Spleen (tissue), 11 donors: Measurements from ENCODE around the gene OAT. TPM values are rescaled to one million over a fixed set of nuclear protein-coding genes. Genes with fewer than 3 reads are reported as not detected.

Experiments
- DNase-seq: peaks from one replicate; pipeline ENCODE4 v3.0.0-alpha.2; 2020
- H3K27ac ChIP-seq, 8 donors: fragments of 200-600 bp; sonication (generic) in 7 of 8; 1 replicate in 4 of 8; 2 replicates in 4 of 8; pipeline versions ENCODE4 v1.5.0 to v1.8.0; 2016 to 2021; ENCODE audit warnings: inconsistent platforms in 4 of 8, mild to moderate bottlenecking in 4 of 8, moderate library complexity in 1 of 8
- H3K27me3 ChIP-seq, 7 donors: fragments of 200-600 bp; sonication (generic) in 6 of 7; replicated peaks in 1 of 7; 1 replicate in 4 of 7; 2 replicates in 3 of 7; pipeline versions ENCODE4 v1.5.0 to v1.8.0; 2016 to 2021; ENCODE audit warnings: inconsistent platforms in 3 of 7, mild to moderate bottlenecking in 1 of 7
- H3K36me3 ChIP-seq, 6 donors: fragments of 200-600 bp; sonication (generic) in 5 of 6; 1 replicate in 4 of 6; 2 replicates in 2 of 6; pipeline versions ENCODE4 v1.5.0 to v1.8.0; 2016 to 2021; ENCODE audit warnings: inconsistent platforms in 2 of 6
- H3K4me1 ChIP-seq, 6 donors: fragments of 200-600 bp; sonication (generic) in 5 of 6; 1 replicate in 3 of 6; 2 replicates in 3 of 6; pipeline versions ENCODE4 v1.5.0 to v1.8.0; 2016 to 2021; ENCODE audit warnings: inconsistent platforms in 3 of 6
- H3K4me3 ChIP-seq, 8 donors: fragments of 200-600 bp; sonication (generic) in 7 of 8; 1 replicate in 4 of 8; 2 replicates in 4 of 8; pipeline versions ENCODE4 v1.5.0 to v1.8.0; 2016 to 2021; ENCODE audit warnings: inconsistent platforms in 4 of 8, mild to moderate bottlenecking in 4 of 8, moderate library complexity in 2 of 8
- H3K9me3 ChIP-seq, 8 donors: fragments of 200-600 bp; sonication (generic) in 7 of 8; 1 replicate in 4 of 8; 2 replicates in 4 of 8; pipeline versions ENCODE4 v1.5.0 to v1.8.0; 2016 to 2021; ENCODE audit warnings: inconsistent platforms in 4 of 8
- CTCF ChIP-seq, 11 experiments: fragments of 200-600 bp in 7 of 11; fragments of 450-650 bp in 4 of 11; sonication (generic) in 4 of 11; IDR thresholded peaks in 8 of 11; conservative IDR thresholded peaks in 3 of 11; 1 replicate in 7 of 11; 2 replicates in 4 of 11; pipeline versions ENCODE4 v1.4.0 to v1.8.0; 2016 to 2021; ENCODE audit warnings: antibody characterized with exemption in 11 of 11, inconsistent platforms in 4 of 11, mild to moderate bottlenecking in 1 of 11
- POLR2A ChIP-seq, 3 donors: fragments of 450-650 bp; IDR thresholded peaks; one replicate each; pipeline ENCODE4 v1.5.1; 2017; ENCODE audit warnings: antibody characterized with exemption in 3 of 3, mild to moderate bottlenecking in 1 of 3
- POLR2AphosphoS5 ChIP-seq, 3 donors: sonication (generic); formaldehyde crosslinking; IDR thresholded peaks; one replicate each; pipeline ENCODE4 v1.5.1; 2017; ENCODE audit warnings: antibody characterized with exemption in 3 of 3
- whole genome bisulfite sequencing, 5 donors: extraction: QIAGEN DNeasy Blood & Tissue Kit in 3 of 5; methylation state at CpG; one replicate each; pipeline versions ENCODE4 v1.1.5 to v1.1.7; 2013 to 2018; 5-methylcytosine and 5-hydroxymethylcytosine counted together
- intact Hi-C: fragments of 100-400 bp; cut with DNase I; formaldehyde crosslinking; loops from one replicate; pipeline ENCODE4 v1.15.0; 2023; ENCODE audit warnings: low total_unique reads
- polyA plus RNA-seq, 3 donors: library from polyadenylated mRNA; stranded (reverse); fragments of 200-250 nt; gene quantifications; one replicate each; pipeline ENCODE4 v1.2.1, GENCODE V29; 2013
- total RNA-seq, 7 donors: library from RNA; depleted of rRNA in 3 of 7; stranded (reverse); fragments of >200 nt in 3 of 7; fragmentation: NEBNext Ultra II Directional in 4 of 7; extraction: Animal tissue kit (Norgen Biotek cat#: 25700) in 4 of 7; gene quantifications; one replicate each; pipeline versions ENCODE4 v1.1.0 to v1.2.1, GENCODE V29; 2016 to 2021
- donor health status: healthy with polysubstance abuse.
- donor health status: DM: no; HTN: no; CAD: no; lungs with moderate emphysema.
- donor health status: DM: no; HTN: no; CAD: no.
- donor health status: Bipolar disorder and iron deficiency.
- donor health status: healthy.
- donor health status: DM: no; HTN: no; CAD: no.
- donor health status: DM: yes; HTN: yes; CAD: no.

Gene OAT
- total and polyA plus RNA-seq, 10 donors: 22.1 to 63.0 (median 47.0) TPM

DNA sequence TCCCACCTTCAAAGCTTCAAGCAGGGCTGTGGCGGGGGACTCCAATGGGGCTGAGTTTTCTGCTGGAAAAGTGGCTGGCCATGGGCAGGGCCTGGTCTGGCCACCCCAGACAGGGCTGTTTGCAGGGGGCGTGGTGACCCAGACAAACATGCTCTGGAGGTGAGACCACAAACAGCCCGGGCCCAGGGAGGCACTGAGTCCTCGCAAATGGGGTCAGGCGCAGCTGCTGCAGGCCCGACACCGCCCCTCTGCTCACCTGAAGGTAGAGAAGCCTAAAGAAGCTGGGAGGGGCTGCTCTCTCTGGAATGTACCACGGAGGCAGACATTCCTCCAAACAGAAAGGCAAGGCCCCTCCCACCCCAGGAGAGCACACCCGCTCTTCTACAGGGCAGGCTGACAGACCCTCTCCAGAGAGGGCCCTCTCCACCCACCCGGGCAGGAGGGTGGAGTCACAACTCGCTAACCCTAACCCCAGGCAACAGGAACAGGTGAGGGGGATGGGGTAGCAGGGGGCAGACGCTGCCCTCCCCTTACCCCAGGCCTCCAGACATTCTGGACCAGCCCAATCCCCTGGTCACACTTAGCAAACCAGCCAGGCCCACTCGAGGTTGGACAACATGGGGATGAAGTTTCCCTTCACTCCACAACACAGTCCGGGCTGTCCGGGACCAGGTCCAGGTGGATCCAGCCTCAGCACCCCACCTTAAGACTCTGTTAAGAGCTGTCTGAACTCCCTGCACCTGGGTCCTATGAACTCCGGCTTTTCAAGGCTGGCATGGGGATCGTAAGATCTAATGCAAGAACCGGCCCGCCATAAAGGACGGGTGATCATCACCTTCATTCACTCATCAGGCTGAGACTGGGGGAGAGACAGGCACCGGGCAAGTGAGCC lies 32.3 kb downstream of the OAT start:
- H3K4me3 ChIP-seq: no peak overlapping the region
- peak; percentile 72 for DNase-seq
- H3K36me3 ChIP-seq: no peaks in the 10 kb centered on the region
- intact Hi-C loops: loop anchor here (5.0 kb wide), 1 partner anchor 294 kb away; the partner anchor contains the start of gene CHST15
- H3K27me3 ChIP-seq: peaks cover 0 to 26% (median 3%) of the 10 kb centered on the region in 7 donors
- no peak for TF ChIP-seq CTCF (IDR thresholded peaks at IDR 0.05 in 8 of 11, conservative IDR thresholded peaks at IDR 0.05 in 3 of 11)
- no peak for TF ChIP-seq POLR2A (IDR thresholded peaks at IDR 0.05)
- no peak for TF ChIP-seq POLR2AphosphoS5 (IDR thresholded peaks at IDR 0.05)
- H3K9me3 ChIP-seq: no peaks in the 10 kb centered on the region
- H3K4me1 ChIP-seq: peaks cover 0 to 16% (median 13%) of the 10 kb centered on the region in 6 donors
- H3K27ac ChIP-seq: no peak overlapping the region
- 87 to 91% (median 90%) methylated on average over 18 to 21 of the region's 21 CpGs for WGBS, 5 donors

GRCh38 chr10:124385627-124386185 lies 33.0 kb downstream of the OAT start:
- Histone ChIP-seq H3K4me3 (no peak overlapping the region), H3K27me3 (peaks cover 0 to 34% (median 7%) of the 10 kb centered on the region in 7 donors), H3K27ac (no peak overlapping the region), H3K9me3 (no peaks in the 10 kb centered on the region), H3K36me3 (no peaks in the 10 kb centered on the region), H3K4me1 (peaks cover 0 to 16% (median 13%) of the 10 kb centered on the region in 6 donors)
- TF ChIP-seq CTCF (IDR thresholded peaks at IDR 0.05 in 8 of 11, conservative IDR thresholded peaks at IDR 0.05 in 3 of 11): no peak
- TF ChIP-seq POLR2A (IDR thresholded peaks at IDR 0.05): no peak
- TF ChIP-seq POLR2AphosphoS5 (IDR thresholded peaks at IDR 0.05): no peak
- intact Hi-C loops: loop anchor here (5.0 kb wide), 1 partner anchor 293 kb away; the partner anchor contains the start of gene CHST15
- DNase-seq: peak; percentile 59
- 89 to 94% (median 90%) methylated on average over 12 of the region's 12 CpGs for WGBS, 5 donors

DNA sequence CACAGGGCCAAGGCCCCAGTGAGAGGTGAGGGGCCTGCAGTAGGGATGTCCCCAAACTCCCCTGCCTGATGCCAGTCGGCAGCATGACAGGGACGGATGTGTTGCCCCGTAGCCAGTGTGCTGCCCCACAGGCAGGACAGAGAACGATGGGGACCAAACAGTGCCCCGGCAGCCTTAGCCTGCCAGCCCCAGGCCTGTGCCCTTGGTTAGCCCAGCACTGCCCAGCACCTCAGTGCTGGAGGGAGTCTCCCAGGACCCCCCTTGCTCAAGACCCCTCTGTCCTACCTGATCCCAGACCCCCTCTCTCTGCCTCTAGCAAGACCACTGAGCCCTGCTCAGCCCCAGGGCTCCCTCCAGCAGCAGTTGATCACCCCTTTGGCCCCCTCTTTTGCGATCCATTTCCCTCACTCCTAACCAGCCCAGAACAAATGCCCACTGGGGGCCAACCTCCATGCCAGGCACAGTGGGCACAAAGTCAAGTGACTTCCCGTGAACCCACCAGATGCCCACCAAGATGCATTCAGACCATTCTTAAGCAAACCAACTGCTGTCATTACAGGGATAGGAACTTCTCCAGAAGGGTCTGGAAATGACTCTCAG lies 34.0 kb downstream of the OAT start:
- Histone ChIP-seq H3K27me3 (peaks cover 0 to 44% (median 7%) of the 10 kb centered on the region in 7 donors), H3K36me3 (no peaks in the 10 kb centered on the region), H3K4me1 (peaks cover 0 to 16% (median 13%) of the 10 kb centered on the region in 6 donors), H3K9me3 (no peaks in the 10 kb centered on the region), H3K4me3 (no peak overlapping the region), H3K27ac (no peak overlapping the region)
- TF ChIP-seq CTCF (IDR thresholded peaks at IDR 0.05 in 8 of 11, conservative IDR thresholded peaks at IDR 0.05 in 3 of 11): no peak
- TF ChIP-seq POLR2A (IDR thresholded peaks at IDR 0.05): no peak
- no peak for TF ChIP-seq POLR2AphosphoS5 (IDR thresholded peaks at IDR 0.05)
- DNase-seq: no peak
- intact Hi-C loops: loop anchor here (5.0 kb wide), 1 partner anchor 292 kb away; the partner anchor contains the start of gene CHST15
- 78 to 96% (median 91%) methylated on average over 4 to 7 of the region's 7 CpGs for WGBS, 5 donors
